ENCODE measurements around the gene ILK. TPM values are rescaled to one million over a fixed set of nuclear protein-coding genes. Genes with fewer than 3 reads are reported as not detected.

The ILK gene
- total RNA-seq, 2 donors from 2014 or later = 82.8 to 137 TPM

DNA sequence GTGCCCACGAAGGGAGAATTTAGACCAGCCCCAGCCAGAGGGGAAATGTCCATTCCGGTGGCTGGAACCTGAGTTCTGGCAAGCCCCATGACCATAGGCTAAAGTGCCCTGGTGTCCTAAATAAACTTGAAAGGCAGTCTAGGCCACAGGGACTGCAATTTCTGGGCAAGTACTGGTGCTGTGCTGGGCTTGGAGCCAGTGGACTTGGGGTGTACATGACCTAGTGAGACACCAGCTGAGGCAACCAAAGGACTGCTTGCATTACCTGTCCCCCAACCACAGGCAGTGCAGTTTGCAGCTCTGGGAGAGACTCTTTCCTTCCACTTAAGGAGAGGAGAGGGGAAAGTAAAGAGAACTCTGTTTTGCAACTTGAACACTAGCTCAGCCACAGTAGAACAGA lies 23.9 kb upstream of the ILK start:
- intact Hi-C loops (cut with DNase I) = no loop called here
- ATAC-seq (no peak), DNase-seq (no peak)
- 80 to 86% methylated on average over 2 of the region's 2 CpGs for WGBS, 2 donors
- no peak overlapping the region for H3K4me3 ChIP-seq
- H3K4me1 ChIP-seq = no peaks in the 10 kb centered on the region
- H3K27me3 ChIP-seq = no peaks in the 10 kb centered on the region
- TF ChIP-seq POLR2A (IDR thresholded peaks at IDR 0.05) = no peak
- TF ChIP-seq, protein P1, sequence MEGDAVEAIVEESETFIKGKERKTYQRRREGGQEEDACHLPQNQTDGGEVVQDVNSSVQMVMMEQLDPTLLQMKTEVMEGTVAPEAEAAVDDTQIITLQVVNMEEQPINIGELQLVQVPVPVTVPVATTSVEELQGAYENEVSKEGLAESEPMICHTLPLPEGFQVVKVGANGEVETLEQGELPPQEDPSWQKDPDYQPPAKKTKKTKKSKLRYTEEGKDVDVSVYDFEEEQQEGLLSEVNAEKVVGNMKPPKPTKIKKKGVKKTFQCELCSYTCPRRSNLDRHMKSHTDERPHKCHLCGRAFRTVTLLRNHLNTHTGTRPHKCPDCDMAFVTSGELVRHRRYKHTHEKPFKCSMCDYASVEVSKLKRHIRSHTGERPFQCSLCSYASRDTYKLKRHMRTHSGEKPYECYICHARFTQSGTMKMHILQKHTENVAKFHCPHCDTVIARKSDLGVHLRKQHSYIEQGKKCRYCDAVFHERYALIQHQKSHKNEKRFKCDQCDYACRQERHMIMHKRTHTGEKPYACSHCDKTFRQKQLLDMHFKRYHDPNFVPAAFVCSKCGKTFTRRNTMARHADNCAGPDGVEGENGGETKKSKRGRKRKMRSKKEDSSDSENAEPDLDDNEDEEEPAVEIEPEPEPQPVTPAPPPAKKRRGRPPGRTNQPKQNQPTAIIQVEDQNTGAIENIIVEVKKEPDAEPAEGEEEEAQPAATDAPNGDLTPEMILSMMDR (IDR thresholded peaks at IDR 0.05) = no peak
- H3K27ac ChIP-seq = no peak overlapping the region
- H3K9me3 ChIP-seq = no peaks in the 10 kb centered on the region
- H3K36me3 ChIP-seq (replicated peaks in 1 of 2; ENCODE audit: insufficient read depth in 1 of 2, low read depth in 2 of 2) = no peaks in the 10 kb centered on the region

DNA sequence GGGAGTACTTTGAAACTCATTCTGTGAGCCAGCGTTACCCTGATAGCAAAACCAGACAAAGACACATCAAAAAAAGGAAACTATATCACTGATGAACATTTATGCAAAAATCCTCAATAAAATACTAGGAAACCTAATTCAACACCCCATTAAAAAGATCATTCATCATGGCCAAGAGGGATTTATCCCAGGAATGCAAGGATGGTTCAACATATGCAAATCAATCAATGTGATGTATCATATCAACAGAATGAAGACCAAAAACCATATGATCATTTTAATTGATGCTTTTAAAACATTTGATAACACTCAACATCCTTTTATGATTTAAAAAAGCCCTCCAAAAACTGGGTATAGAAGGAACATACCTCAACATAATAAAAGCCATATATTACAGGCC lies 20.0 kb upstream of the ILK start:
- no peak for ATAC-seq
- intact Hi-C loops (cut with DNase I) = no loop called here

DNA sequence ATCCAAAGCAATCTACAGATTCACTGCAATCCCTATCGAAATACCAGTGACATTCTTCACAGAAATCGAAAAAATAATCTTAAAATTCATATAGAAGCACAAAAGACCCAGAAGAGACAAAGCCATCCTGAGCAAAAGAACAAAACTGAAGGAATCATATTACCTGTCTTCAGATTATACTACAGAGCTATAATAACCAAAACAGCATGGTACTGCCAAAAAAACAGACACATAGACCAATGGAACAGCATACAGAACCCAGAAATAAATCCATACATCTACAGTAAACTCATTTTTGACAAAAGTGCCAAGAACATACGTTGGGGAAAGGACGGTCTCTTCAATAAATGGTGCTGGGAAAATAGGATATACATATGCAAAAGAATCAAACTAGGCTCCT lies 19.0 kb upstream of the ILK start:
- Histone ChIP-seq H3K27ac (no peak overlapping the region), H3K36me3 (replicated peaks in 1 of 2; ENCODE audit: insufficient read depth in 1 of 2, low read depth in 2 of 2) (no peaks in the 10 kb centered on the region), H3K27me3 (no peaks in the 10 kb centered on the region), H3K9me3 (no peaks in the 10 kb centered on the region), H3K4me3 (no peak overlapping the region), H3K4me1 (peaks cover 10% of the 10 kb centered on the region)
- intact Hi-C loops (cut with DNase I) = no loop called here
- 93 to 96% methylated on average over 4 of the region's 4 CpGs for WGBS, 2 donors
- no peak for DNase-seq
- TF ChIP-seq POLR2A (IDR thresholded peaks at IDR 0.05) = no peak
- TF ChIP-seq, protein P1 (IDR thresholded peaks at IDR 0.05) = no peak
- no peak for ATAC-seq

More for the DNA sequence above, 20.0 kb upstream of the ILK start:
- no peak overlapping the region for H3K27ac ChIP-seq
- H3K27me3 ChIP-seq = no peaks in the 10 kb centered on the region
- no peaks in the 10 kb centered on the region for H3K9me3 ChIP-seq
- DNase-seq = no peak
- 96 to 100% methylated on average over 1 of the region's 1 CpG for WGBS, 2 donors
- TF ChIP-seq, protein P1 (IDR thresholded peaks at IDR 0.05) = no peak
- TF ChIP-seq POLR2A (IDR thresholded peaks at IDR 0.05) = no peak
- no peak overlapping the region for H3K4me3 ChIP-seq
- H3K4me1 ChIP-seq = peaks cover 10% of the 10 kb centered on the region
- H3K36me3 ChIP-seq (replicated peaks in 1 of 2; ENCODE audit: insufficient read depth in 1 of 2, low read depth in 2 of 2) = no peaks in the 10 kb centered on the region

DNA sequence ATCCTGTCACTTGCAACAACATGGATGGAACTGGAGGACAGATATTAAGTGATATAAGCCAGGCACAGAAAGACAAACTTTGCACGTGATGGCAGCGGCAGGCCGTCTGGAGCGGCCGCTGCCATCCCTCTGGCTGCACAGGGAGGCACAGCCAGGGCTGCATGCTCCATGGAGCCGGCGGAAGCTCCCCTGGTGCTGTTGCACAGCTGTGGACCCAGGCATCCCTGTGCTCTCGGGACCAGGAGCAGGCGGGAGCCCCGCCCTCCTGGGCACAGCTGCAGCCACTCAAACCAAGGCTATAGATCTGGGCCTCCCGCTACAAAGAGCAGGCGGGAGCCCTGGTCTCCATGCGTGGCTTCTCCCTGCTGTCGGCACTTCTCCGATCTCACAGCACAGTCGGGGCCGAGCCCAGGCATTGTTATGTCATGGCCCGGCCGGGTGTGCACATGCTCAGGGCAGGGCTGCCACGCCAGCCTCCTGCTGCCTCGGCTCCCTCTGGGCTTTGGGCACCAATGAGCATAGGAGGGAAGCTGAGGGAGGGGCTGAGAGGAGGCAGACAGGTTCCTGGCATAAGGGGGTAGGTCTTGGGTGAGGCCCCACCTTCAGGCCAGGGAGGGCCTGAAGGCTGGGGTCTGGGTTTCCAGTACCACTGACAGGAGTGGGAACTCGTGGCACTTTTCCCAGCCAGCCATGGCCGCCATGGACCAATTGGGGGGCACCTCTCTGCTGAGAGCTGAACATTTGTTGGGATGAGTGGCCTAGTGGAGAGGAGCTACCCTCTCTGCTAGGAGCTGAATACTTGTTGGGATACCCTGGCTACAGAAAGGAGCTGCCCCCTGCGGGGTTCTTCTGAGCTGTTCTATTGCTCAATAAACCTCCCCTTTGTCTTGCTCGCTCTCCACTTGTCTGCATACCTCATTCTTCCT lies 16.9 kb upstream of the ILK start:
- TF ChIP-seq POLR2A (IDR thresholded peaks at IDR 0.05) = no peak
- TF ChIP-seq, protein P1 (IDR thresholded peaks at IDR 0.05) = no peak
- intact Hi-C loops (cut with DNase I) = no loop called here
- Histone ChIP-seq H3K27me3 (no peaks in the 10 kb centered on the region), H3K4me3 (no peak overlapping the region), H3K9me3 (no peaks in the 10 kb centered on the region), H3K4me1 (peaks cover 10% of the 10 kb centered on the region), H3K36me3 (replicated peaks in 1 of 2; ENCODE audit: insufficient read depth in 1 of 2, low read depth in 2 of 2) (no peaks in the 10 kb centered on the region), H3K27ac (no peak overlapping the region)
- no peak for ATAC-seq
- DNase-seq = no peak
- WGBS, 2 donors = 94 to 95% methylated on average over 16 to 23 of the region's 25 CpGs

All from body of pancreas (tissue), 4 donors.